Right renal pelvis (tissue), 4 donors: Measurements from ENCODE around the gene PLCB2. TPM values are rescaled to one million over a fixed set of nuclear protein-coding genes. Genes with fewer than 3 reads are reported as not detected.

ENCODE experiments used
- DNase-seq, 4 donors: peaks; one replicate each; pipeline ENCODE4 v3.0.0-alpha.2; 2013; ENCODE audit warnings: low read depth in 4 of 4, low spot score in 3 of 4, missing footprints in 1 of 4
- polyA plus RNA-seq, 4 donors: library from polyadenylated mRNA; unstranded; fragments of 120-200 nt; gene quantifications; one replicate each; pipeline ENCODE4 v1.2.1, GENCODE V29; 2013; ENCODE audit not compliant: insufficient read length in 4 of 4

PLCB2 gene
- polyA plus RNA-seq, 4 donors: 7.9 to 12.3 (median 10.3) TPM

DNA sequence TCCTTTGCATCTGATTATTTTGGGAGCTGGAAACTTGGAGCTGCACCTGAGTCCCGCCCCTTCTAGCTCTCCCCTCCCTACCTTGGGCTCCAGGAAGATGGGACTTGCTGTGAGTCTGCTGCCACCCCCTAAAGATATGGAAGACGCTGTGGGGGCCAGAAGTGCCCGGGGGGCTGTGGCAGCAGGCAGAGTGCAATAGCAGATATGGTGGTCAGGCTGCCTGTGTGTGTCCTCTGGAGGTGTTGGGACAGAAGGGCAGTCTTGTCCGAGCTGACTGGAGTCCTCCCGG lies 68.4 kb downstream of the PLCB2 start:
- DNase-seq: no peak

DNA sequence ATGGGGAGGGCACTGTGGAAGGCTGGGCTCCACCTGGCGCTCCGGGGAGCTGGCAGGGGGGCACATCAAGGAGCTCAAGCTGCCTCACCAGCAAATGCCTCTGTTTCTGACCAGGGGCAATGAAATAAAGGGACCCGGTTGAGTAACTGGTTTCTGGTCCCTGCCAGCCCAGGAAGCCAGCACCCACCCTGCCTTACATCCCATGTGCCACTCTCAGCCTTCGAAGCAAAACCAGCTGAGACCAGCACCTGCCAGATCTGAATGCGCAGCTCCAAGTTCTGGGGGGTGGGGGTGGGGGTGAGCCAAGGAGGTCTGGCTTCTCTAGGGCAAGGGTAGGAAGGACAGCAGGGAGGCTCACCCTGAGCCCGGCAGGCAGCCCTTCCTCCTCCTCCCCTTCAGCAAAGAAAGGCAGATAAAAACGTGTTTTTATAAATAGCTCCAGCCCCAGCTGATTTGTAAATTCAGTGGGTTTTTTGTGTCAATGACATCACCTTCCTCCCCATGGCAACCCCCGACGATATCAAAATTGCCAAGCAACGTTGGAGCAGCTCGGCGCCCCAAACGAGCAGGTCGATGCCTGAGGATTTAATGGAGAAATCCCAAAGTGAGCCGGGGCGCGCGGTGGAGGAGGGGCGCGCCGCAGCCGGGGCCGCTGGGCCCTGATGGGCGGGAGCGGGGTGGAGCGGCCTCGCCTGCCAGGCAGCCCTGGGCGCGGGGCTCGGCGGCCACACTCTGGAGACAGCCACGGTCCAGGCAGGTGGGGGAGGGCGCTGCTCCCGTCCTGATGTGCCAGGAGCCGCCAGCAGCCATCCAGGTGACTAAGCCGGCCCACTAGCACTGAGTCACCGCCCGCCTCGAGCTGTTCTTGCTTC lies 69.0 kb downstream of the PLCB2 start, which contains the start of gene PAK6:
Gene PAK6, plus strand, starts transcription at position 532 of the 872 bp plus-strand sequence. CDS start 25,723 bp downstream, outside the sequence.
- peak in 1 of 4 donors; percentile 18 for DNase-seq

Other genes starting within 250 kb of the PLCB2 start
- 10 to 100 TPM; 39.0 to 43.6 (median 42.2) TPM for gene BMF, start 199.1 kb downstream of the PLCB2 start, polyA plus RNA-seq
- gene BUB1B, start 146.9 kb downstream of the PLCB2 start, polyA plus RNA-seq: 10 to 100 TPM; 27.1 to 31.3 (median 29.6) TPM
- 1 to 10 TPM; 6.3 to 6.7 (median 6.6) TPM for gene PAK6, start 68.9 kb downstream of the PLCB2 start, polyA plus RNA-seq
- gene ANKRD63, start 24.9 kb downstream of the PLCB2 start, polyA plus RNA-seq: under 1 TPM in 1 of 4 donors, not detected in 3; 0.26 TPM
- 10 to 100 TPM; 20.1 to 23.2 (median 20.6) TPM for gene INAFM2, start 15.8 kb upstream of the PLCB2 start, polyA plus RNA-seq
- gene CCDC9B, start 33.0 kb upstream of the PLCB2 start, polyA plus RNA-seq: 10 to 100 TPM in 1 of 4 donors, 1 to 10 TPM in 3; 3.9 to 10.8 (median 7.6) TPM
- gene PHGR1, start 43.1 kb upstream of the PLCB2 start, polyA plus RNA-seq: not detected
- gene DISP2, start 50.3 kb upstream of the PLCB2 start, polyA plus RNA-seq: 1 to 10 TPM in 1 of 4 donors, under 1 TPM in 3; 0.18 to 1.3 (median 0.62) TPM
- gene KNSTRN, start 74.8 kb upstream of the PLCB2 start, polyA plus RNA-seq: 10 to 100 TPM; 29.5 to 34.7 (median 31.0) TPM
- gene IVD, start 97.9 kb upstream of the PLCB2 start, polyA plus RNA-seq: 10 to 100 TPM; 63.3 to 79.3 (median 72.3) TPM
- gene BAHD1, start 133.0 kb upstream of the PLCB2 start, polyA plus RNA-seq: 10 to 100 TPM; 20.2 to 27.4 (median 21.7) TPM
- gene CHST14, start 163.0 kb upstream of the PLCB2 start, polyA plus RNA-seq: 10 to 100 TPM; 34.6 to 42.8 (median 39.7) TPM